GM21528 (cell line): ENCODE data around the gene TOP2A.
"Not testable (repeated sequence)": the region's sequence is repeated elsewhere in the genome, so short reads cannot be mapped to it uniquely, and the experiment has no call there.

Experiments used
- ATAC-seq: cut with Tn5 transposase; IDR thresholded peaks from one replicate; pipeline ENCODE4 v1.9.1; 2021; ENCODE audit warnings: mild to moderate bottlenecking, moderate library complexity; ENCODE audit not compliant: unreplicated experiment, low FRiP score

The TOP2A gene

DNA sequence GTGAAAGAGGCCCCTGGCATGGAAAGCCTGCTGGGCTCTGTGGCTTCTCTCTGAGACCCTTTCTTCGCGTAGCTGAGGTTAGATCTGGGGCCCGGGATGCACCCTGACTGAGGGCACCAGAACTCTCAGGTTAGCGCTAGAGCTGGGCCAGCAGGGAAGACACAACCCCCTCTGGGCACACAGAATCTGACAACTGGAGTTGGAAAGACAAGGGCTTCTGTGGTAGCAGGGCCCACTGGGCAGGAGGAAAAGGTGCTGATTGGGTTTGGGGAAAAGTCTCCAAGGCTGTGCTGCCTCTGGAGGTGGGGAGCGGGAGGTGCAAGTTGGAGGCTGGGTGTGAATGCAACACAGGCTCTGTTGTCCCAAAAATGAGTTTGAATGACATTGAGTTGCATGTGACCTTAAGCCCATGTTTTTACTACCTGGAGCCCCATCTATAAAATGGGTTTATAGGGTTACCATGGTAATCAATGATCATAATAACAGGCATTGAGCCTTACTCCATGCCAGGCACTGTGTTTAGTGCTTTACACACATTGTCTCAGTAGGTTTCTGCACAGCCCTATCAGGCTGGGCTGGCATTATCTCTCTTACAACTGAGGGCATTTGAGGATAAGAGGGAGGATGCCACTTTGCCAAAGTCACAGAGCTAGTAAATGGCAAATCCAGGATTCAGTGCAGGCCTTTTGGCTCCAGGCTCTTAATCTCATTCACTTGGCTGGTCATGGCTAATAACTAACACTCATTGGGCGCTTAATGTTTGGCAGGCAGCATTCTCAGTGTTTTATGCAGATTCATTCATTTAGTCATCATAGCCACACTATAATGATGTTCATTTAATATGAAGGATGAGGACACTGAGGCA, 16.1 kb upstream of the TOP2A start:
- no peak for ATAC-seq

- ATAC-seq, result no peak
Observed at GRCh38 chr17:40432864-40433528, 15.3 kb upstream of the TOP2A start.

DNA sequence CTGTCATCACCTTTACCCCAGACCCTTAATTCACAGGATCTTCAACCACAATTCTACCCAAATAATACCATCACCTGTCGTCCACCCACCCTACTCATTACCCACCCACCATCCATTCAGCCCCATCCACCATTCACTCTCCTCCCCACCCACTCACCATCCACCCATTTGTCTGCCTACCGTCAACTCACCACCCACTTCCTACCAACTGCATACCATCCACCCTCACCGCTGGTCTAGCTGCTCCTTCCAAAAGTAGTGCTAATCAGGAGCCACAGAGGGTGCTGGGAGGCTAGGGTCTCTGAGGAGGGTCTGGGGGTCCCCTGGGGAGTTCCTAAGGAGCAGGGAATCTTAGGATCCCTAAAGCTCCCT, 13.5 kb upstream of the TOP2A start:
- no peak for ATAC-seq

GRCh38 chr17:40430272-40431230, 12.9 kb upstream of the TOP2A start:
- ATAC-seq, result no peak

- no peak for ATAC-seq
Observed at GRCh38 chr17:40427002-40427491, 9.4 kb upstream of the TOP2A start.

GRCh38 chr17:40425741-40426140, 8.0 kb upstream of the TOP2A start:
- ATAC-seq, result no peak

GRCh38 chr17:40422990-40423633, 5.4 kb upstream of the TOP2A start:
- ATAC-seq, result no peak

DNA sequence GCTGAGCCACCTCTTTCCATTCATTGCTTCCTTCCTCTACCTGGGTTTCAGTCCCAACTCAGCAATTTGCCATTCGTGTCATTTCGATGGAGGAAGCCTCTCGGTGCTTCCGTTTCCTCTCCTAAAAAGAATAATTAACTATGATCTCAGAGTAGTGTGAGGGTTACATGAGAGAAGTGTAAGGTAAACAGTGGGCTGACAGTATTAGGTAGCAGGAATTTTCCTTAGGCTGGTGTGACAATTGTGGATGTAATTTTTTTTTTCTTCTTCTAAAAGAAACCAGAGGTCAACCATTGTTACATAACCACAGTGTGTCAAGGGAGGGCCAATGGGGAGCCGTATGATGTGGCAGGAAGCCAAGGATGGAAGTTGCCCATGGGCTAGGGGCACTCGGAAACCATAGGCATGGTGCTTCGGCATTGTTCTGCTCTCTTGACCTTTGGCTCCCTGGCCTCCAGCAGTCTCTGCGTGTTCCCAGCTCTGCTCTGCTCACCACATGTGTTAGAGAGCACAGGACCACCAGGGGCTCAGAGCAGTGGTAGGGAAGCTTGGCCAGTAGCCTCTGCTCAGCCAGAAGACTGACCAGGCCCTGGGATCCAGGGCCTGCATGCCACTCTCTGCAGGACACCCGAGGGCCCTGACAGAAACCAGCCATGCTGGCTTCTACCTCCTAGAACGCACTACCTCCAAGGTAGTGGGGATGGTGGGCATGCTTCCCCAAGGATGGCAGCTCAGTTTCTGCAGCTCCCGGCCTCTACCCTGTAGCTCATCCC, 2.0 kb upstream of the TOP2A start:
- no peak for ATAC-seq

- no peak for ATAC-seq
Observed at GRCh38 chr17:40418428-40418706, 671 bp upstream of the TOP2A start.

DNA sequence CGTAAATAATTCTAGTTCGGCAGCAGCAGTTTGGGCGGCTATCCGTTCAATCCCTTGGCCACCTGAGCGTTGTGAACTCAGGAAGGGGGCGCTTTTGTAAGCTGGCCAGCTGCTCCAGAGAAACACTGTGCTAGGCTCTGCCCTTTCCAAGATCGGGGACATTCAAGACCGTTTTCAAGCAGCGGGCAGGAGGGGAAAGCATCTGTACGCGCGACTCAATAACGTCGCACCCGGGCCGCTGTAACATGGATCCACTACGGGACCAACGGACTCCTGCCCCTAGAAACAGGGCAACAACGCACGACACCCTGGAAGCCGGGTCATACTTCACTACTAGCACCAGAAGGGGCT, 463 bp downstream of the TOP2A start:
- ATAC-seq, result peak; percentile 27

DNA sequence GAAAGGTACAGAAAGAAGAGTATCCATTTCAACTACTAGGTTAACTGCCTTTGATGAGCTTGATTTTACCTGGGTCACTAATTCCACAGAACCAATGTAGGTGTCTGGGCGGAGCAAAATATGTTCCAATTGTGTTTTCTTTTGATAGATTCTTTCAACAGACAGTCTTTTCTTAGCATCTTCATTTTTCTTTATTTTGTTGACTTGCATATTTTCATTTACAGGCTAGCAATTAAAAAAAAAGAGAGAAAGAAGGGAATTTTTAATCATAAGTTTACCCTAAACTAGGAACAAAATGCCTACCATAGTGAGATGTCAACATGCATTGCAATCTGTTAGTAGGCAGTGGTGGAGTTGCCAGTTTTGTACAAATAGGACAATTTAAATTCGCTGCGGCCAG, 1.0 kb downstream of the TOP2A start:
- ATAC-seq, result no peak

DNA sequence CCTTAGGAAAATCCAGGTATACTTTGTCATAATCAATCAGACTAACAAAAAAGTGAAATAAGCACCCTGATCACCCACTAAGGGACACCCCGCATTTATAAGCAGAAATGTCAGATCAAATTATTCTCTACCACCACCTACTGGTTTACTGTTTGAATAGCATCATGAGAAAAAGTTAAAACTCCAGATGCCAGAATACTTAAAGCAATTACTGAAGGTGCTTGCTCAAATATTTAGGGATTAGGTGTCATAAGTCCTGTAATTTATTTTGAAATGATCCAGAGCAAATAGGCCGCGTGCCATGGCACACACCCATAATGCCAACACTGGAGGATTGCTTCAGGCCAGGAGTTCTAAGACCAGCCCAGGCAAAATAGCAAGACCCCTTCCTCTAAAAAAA, 2.3 kb downstream of the TOP2A start:
- ATAC-seq, result no peak

- ATAC-seq, result not testable (repeated sequence)
Observed at GRCh38 chr17:40414312-40414711, 3.4 kb downstream of the TOP2A start.

DNA sequence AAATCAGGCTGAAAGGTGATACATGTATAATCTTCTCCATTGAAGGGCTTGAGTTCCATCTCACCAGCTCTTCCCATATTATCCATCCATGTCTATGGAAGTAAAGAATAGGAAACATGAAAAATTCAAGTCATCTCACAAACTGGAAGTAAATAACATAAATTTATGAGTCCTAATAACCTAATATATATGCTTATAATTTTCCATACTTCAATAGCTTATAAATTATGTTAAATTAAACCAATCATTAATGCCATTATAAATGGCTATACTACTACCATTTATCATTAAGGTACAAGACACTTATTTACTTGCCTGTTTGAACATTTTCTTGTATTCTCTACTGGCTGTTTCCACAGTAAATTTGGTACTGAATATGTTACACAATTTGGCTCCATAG, 4.8 kb downstream of the TOP2A start:
- ATAC-seq, result no peak

- no peak for ATAC-seq
Observed at GRCh38 chr17:40411821-40412220, 5.9 kb downstream of the TOP2A start.

DNA sequence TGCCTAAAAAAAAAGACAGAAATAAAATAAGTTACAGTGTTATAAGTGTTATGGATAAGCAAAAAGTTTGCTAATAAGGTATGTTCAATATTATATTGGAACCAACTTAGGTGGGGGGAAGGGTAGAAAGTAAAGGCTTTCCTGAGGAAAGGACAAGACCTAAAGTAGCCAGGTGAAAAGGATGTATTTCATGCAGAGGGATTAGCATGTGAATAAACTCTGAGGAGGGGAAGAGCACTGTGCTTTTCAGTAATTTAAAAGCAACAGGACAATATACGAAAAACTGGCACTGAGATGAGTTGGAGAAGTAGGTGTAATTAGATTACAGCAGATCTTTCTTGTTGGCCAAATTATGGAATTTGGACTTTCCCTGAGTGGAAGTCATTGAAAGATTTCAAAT, 7.6 kb downstream of the TOP2A start:
- no peak for ATAC-seq

DNA sequence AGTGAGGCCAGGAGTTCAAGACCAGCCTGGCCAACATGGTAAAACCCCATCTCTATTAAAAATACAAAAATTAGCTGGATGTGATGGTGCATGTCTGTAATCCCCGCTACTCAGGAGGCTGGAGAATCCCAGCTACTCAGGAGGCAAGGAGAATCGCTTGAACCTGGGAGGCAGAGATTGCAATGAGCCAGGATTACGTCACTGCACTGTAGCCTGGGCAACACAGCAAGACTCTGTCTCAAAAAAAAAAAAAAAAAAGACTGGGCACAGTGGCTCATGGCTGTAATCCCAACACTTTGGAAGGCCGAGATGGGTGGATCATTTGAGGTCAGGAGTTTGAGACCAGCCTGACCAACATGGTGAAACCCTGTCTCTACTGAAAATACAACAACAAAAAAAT, 8.2 kb downstream of the TOP2A start:
- ATAC-seq, result not testable (repeated sequence)

DNA sequence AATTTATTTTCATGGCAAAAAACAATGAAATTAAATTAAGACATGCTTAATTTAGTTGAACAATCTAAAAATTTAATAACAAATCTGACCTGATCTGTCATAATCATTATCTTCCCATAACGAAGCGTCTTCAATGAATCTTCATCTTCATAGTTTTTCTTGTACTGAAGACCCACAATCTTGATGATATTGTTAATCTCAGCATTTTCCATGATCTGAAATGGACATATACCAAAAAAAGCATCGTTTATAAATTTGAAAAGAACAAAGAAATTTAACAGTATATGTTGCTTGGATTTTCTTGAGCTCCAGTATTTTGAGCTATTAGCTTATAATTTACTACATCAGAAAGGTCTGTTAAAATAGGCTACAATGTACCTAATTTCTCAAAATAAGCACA, 10.2 kb downstream of the TOP2A start:
- ATAC-seq, result no peak

DNA sequence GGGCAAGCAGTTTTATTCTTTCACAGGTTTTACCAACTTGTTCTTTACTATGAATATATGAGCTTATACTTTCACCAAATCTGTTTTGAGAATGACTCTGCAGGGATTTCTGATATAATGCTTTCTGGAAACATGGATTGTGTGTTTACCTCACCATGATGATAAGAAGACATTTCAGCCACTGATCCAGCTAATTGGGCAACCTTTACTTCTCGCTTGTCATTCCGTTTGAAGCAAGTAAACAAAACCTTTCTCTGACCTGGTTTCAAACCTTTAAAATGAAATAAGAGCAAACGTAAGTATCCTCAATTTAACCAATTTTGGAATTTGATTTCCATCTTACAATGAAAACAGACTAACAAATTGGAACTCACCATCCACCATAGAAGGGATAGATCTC, 13.7 kb downstream of the TOP2A start:
- no peak for ATAC-seq

GRCh38 chr17:40402668-40403067, 15.0 kb downstream of the TOP2A start:
- no peak for ATAC-seq
